Activated T-cell treated with anti-CD3 and anti-CD28 coated beads for 1 hour (primary cell): ENCODE measurements around the gene UBE2I.
"Not testable (repeated sequence)": the region's sequence is repeated elsewhere in the genome, so short reads cannot be mapped to it uniquely, and the experiment has no call there.

Experiments used
- DNase-seq: peaks from one replicate; pipeline ENCODE4 v3.0.0-alpha.2; 2020; ENCODE audit warnings: low read depth

The UBE2I gene

GRCh38 chr16:1314399-1315068, 5.1 kb downstream of the UBE2I start:
- no peak for DNase-seq

DNA sequence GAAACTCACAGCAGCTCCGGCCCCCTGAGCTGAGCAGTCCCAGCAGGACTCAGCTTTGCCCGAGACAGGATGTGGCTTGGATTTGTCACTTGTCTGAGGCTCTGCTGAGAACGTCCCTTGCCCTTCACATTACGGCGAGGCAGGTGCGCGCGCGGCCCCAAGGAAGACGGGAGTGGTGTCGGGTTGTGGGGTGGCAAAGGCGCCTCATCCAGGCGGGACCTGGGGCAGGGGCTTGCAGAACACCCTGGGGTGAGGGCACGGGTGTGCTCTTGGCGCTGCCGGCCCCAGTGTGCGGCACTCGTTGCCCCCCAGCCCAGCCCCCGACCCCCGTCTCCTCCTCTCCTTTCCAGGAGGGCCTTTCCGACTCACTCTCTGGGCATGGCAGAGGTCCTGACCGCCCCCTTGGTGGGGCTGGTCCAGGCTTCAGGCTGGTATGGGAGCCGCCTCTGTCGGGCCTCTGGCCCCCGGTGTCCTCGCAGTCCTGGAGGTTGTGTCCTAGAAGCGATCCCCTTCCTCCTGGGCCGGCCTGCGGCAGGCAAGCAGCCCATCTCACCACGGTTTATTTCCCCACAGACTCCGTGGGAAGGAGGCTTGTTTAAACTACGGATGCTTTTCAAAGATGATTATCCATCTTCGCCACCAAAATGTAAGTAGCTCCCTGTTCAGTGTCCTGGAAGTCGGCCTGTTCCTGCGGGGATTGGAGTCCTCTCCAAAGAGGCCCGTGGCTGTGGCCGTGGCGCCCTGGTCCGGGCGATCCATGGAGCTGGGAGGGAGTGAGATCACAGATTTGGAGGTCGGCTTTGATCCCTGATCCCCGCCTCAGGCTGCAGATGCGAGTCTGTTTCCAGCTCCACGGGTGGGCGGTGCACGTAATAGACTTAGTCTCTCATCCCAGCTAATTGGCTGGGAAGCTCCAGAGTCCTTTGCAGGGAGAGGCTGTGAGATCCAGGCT, 5.9 kb downstream of the UBE2I start:
- DNase-seq, result no peak

DNA sequence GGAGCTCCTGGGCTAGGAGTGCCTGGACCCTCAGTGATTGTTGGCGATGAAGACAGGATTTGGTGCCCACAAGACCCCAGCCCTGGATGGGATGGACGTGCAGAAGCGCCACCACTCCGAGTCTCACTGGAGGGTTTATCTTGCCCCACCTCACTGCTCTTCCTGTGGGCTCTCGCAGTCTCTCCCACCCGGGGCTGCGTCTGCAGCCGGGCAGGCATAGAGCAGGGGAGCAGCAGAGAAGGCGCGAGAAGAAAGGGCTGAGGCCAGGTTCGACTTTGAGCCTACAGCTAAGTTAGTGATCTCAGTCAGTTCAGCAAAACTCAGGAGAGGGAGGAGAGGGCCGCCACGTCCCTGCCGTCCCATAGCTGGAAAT, 6.6 kb downstream of the UBE2I start:
- no peak for DNase-seq

GRCh38 chr16:1317479-1318267, 8.2 kb downstream of the UBE2I start:
- no peak for DNase-seq

DNA sequence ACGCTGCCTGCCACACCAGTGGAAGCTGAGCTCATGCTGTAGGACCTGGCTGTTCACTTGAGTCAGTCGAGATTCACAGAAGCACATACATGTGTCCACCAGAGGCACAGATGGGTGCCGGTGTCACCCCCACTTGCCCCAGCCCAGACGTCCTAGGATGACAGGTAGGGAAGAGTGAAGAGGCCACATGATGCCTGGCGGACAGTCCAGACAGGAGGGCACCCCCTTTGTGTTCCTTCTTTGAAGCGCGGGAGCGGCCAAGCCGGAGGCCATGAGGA, 8.8 kb downstream of the UBE2I start:
- no peak for DNase-seq

DNA sequence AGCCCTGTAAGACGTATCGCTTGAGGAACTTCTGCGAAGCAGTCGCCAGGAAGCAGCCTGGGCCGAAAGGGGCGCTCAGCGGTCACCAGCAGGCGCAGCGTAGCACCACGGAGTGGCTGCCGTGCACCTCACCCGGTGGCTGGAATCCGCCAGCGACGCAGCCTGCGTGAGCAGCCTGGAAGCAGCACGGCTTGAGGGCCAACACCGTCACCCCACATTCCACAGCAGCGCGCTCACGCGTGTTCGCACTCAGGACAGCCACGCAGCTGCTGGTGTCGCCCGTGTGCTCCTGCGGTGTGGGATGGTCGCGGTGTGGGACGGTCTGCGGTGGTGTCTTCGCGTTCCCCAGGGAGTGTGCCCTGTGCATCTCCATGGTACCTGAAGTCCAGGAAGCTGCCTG, 9.6 kb downstream of the UBE2I start:
- no peak for DNase-seq

GRCh38 chr16:1320097-1320496, 10.7 kb downstream of the UBE2I start:
- DNase-seq, result no peak

- DNase-seq, result no peak
These were observed 11.3 kb downstream of the UBE2I start for GRCh38 chr16:1320658-1321240.

DNA sequence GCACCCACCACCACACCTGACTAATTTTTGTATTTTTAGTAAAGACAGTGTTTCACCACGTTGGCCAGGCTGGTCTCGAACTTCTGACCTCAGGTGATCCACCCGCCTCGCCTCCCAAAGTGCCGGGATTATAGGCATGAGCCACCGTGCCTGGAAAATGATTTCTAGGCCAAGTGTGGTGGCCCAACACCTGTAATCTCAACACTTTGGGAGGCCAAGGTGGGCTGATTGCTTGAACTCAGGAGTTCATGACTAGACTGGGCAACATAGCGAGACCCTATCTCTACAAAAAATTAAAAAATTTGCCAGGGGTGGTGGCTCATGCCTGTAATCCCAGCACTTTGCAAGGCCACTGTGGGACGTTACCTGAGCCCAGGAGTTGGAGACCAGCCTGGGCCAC, 13.0 kb downstream of the UBE2I start:
- no peak for DNase-seq

DNA sequence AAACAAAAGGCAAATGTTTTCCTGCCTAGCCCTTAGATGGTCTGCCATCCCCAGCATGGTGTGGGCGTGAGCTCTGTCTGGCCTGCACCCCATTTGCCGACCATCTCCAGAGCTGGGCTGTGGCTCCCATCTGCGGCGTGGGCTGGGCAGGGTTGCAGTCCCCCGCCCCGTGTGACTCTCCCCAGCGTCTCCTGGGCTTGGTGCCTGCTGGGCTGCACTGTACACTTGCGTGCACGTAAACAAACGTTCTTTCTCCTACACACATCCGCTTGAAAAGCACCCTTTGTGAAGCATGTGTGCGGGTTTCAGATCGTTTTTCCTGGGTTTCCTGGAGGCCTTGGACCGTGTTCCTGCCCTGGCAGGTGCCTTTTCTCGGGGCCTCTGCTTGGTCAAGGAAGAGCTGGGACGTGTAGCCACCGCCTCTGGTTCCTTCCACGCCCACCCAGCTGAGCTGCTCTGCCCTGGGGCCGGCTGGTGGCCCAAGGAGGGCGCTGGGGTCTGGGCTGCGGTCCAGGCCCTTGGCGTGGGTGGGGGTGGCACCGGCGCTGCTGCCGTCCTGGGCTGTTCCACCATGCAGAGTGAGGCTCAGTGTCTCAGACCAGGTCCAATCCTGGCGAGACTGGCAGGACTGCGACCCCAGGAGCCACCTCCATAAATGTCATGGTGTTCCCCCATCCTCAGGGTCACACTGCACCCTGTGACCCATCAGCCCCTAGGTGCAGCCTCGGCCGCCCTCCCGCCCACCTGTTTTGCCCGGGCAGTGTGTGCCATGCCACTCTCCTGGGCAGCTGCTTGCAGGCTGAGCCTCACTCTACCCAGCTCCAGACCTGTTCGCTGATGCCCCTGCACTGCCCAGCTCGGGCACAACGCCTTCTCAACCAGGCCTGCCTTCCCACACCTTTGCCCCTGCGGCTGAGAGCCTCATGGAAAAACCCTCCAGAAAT, 14.1 kb downstream of the UBE2I start:
- no peak for DNase-seq

- no peak for DNase-seq
These were observed 14.9 kb downstream of the UBE2I start for GRCh38 chr16:1324286-1324826.

- DNase-seq, result no peak
These were observed 15.8 kb downstream of the UBE2I start for GRCh38 chr16:1325261-1325660.

- no peak for DNase-seq
These were observed 16.4 kb downstream of the UBE2I start for GRCh38 chr16:1325673-1326371.

GRCh38 chr16:1326391-1326790, 17.0 kb downstream of the UBE2I start:
- no peak for DNase-seq

DNA sequence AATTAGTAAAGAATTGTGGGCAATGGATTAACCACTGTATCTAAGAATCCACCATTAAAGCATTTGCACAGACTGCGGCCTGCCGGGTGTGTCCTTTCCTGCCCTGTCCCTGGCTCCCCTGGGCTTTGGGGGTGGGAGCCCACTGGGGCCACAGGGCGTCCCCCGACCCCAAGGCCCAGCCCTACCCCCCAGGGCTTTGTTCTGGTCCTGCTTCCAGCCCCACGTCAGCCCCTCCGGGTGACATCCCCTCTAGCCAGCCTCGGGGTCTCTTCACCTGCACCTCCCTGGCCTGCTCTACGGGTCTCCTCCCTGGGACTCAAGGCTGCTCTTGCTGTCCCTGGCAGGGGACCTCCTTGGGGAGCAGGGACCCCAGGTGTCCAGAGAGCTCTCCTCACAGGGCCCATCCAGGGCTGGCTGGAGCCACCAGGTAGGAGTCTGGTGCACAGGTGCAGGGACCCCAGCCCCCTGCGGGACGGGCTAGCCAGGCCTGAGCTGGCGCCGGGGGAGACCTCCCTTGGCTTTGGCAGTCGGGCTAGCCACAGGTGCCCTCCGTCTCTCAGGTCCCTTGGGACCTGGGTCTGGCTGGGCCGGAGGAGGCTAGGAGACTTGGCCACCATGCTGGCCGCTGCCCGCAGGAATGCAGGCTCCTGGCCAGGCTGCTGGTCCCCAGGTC, 17.6 kb downstream of the UBE2I start:
- DNase-seq, result no peak

DNA sequence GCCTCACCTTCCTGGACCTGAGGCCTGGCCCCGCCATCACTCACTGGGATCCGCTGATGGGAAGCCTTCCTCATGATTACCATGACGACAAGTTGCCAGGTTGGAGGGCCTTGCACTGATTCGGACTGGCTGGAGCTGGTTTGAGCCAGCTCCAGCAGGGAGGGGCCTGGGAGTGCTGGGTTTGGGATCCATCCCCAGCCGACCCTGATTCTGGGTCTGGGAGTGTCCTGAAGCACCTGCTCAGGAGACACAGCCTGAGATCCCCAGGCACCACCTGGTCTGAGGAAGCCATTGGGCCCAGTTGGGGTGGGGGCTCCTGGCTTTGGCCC, 18.1 kb downstream of the UBE2I start:
- no peak for DNase-seq

DNA sequence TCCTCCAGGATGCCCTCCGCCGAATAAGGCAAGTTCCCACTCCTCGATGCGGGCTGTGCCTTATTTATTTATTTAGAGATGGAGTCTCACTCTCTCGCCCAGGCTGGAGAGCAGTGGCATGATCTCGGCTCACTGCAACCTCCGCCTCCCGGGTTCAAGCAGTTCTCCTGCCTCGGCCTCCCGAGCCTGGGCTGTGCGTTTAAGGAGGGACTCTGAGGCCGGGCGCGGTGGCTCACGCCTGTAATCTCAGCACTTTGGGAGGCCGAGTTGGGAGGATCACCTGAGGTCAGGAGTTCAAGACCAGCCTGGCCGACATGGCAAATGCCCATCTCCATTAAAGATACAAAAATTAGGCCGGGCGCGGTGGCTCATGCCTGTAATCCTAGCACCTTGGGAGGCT, 18.7 kb downstream of the UBE2I start:
- not testable (repeated sequence) for DNase-seq

- not testable (repeated sequence) for DNase-seq
These were observed 19.5 kb downstream of the UBE2I start for GRCh38 chr16:1328961-1329360.

DNA sequence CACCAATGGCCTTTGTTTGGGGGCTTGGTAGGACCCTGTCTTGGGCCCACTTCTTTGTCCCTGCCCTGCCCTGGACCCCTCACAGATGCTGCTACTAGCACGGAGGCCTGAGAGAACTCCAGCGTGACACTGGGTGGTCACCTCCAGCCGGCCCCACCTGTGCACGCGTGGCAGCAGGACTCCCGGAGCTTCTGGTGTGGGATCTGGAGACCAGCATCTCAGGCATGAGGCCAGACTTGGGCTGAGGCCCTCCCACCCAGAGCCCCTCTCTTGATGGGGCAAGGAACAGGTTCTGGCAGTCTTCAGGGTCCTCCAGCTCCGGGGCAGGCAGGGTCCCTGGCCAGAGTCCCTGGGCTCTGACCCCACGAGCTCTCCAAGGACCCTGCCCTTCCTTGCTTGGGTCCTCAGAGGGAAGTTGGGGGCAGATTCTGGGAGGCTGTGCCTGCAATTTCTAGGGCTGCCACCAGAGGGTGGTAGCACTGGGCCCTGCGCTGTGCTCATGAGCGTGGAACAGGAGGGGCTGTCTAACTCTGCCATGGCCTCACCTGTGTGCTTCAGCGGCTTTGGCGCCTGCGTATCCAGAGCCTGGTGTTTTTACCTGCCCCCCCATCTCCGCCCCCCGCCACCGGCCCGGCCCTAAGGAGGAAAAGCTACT, 21.0 kb downstream of the UBE2I start:
- DNase-seq, result no peak
